Hematopoietic multipotent progenitor cell treated with erythropoietin and hydrocortisone succinate and interleukin-3 and kit ligand, for 4 days (in vitro differentiated cells): ENCODE results near the gene WFDC1.

Experiments used
- DNase-seq: peaks from one replicate; pipeline ENCODE4 v3.0.0-alpha.2; 2015

Gene WFDC1

GRCh38 chr16:84303516-84303915 lies 8.8 kb downstream of the WFDC1 start:
- no peak for DNase-seq

GRCh38 chr16:84306564-84306963 lies 11.9 kb downstream of the WFDC1 start:
- no peak for DNase-seq

- DNase-seq, result peak; percentile 83
Measured at GRCh38 chr16:84307209-84307954, 12.7 kb downstream of the WFDC1 start.

GRCh38 chr16:84308120-84308519 lies 13.4 kb downstream of the WFDC1 start:
- peak; percentile 86 for DNase-seq

GRCh38 chr16:84310642-84311041 lies 16.0 kb downstream of the WFDC1 start:
- no peak for DNase-seq

GRCh38 chr16:84312783-84313382 lies 18.2 kb downstream of the WFDC1 start:
- no peak for DNase-seq

GRCh38 chr16:84313921-84314320 lies 19.2 kb downstream of the WFDC1 start:
- DNase-seq, result no peak

GRCh38 chr16:84314373-84314772 lies 19.7 kb downstream of the WFDC1 start:
- no peak for DNase-seq

GRCh38 chr16:84314814-84315213 lies 20.1 kb downstream of the WFDC1 start:
- no peak for DNase-seq

GRCh38 chr16:84315422-84315821 lies 20.7 kb downstream of the WFDC1 start:
- DNase-seq, result no peak

GRCh38 chr16:84318091-84318975 lies 23.7 kb downstream of the WFDC1 start:
- DNase-seq, result no peak

- DNase-seq, result no peak
Measured at GRCh38 chr16:84319146-84319760, 24.6 kb downstream of the WFDC1 start.

GRCh38 chr16:84320511-84320910 lies 25.8 kb downstream of the WFDC1 start:
- DNase-seq, result no peak

- no peak for DNase-seq
Measured at GRCh38 chr16:84321932-84322331, 27.3 kb downstream of the WFDC1 start.

- DNase-seq, result no peak
Measured at GRCh38 chr16:84322749-84323148, 28.1 kb downstream of the WFDC1 start.

GRCh38 chr16:84323606-84324005 lies 28.9 kb downstream of the WFDC1 start:
- no peak for DNase-seq

- DNase-seq, result no peak
Measured at GRCh38 chr16:84324434-84325262, 30.0 kb downstream of the WFDC1 start.

GRCh38 chr16:84326545-84326944 lies 31.9 kb downstream of the WFDC1 start:
- DNase-seq, result no peak

GRCh38 chr16:84327926-84328505 lies 33.3 kb downstream of the WFDC1 start:
- DNase-seq, result no peak

GRCh38 chr16:84329016-84329415 lies 34.3 kb downstream of the WFDC1 start:
- DNase-seq, result no peak

- DNase-seq, result no peak
Measured at GRCh38 chr16:84329843-84330684, 35.4 kb downstream of the WFDC1 start.
